CD4-positive, alpha-beta T cell treated with Interferon alpha-2 for 1 hour (primary cell): ENCODE results near the gene SMARCD3.

Experiments used
- DNase-seq, 2 donors: peaks; one replicate each; pipeline ENCODE4 v3.0.0-alpha.2; 2020 to 2022

Gene SMARCD3

DNA sequence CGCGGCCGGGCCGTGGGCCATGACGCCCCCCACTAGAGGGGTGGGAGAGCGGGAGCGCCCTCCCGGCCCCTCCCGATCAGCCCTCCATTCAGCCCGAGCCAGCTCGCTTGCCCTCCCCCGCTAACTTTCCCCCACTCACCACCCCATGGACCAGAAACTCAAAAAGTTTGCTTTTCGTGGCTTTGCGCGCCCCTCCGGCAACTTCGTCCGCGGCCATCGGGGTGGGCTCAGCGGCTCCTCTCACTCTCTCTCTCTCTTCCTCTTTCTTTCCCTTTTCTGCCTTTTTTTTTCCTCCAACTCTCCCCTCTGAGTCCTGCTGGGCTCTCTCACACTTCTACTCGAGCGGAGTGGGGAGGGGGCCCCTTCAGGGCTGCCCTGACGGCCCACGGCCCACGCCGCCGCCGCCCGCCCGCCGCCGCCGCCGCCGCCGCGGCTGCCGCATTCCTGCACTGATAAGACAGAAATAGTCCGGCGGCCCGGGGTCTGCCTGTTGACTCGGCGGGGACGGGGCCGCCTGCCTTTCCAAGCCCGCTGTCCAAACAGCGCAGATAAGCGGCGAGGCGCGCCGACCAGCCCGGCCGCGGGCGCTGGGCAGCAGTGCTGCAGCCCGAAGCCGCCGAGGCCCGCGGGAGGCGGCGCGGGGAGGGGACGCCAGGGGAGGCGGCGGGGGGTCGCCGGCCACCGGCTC lies at the start of gene SMARCD3:
SMARCD3 (minus strand) TSS at position 349 of the 688 bp plus-strand sequence; CDS start at position 217, 132 bp downstream.
- peak in 1 of 2 donors; percentile 43 for DNase-seq

DNA sequence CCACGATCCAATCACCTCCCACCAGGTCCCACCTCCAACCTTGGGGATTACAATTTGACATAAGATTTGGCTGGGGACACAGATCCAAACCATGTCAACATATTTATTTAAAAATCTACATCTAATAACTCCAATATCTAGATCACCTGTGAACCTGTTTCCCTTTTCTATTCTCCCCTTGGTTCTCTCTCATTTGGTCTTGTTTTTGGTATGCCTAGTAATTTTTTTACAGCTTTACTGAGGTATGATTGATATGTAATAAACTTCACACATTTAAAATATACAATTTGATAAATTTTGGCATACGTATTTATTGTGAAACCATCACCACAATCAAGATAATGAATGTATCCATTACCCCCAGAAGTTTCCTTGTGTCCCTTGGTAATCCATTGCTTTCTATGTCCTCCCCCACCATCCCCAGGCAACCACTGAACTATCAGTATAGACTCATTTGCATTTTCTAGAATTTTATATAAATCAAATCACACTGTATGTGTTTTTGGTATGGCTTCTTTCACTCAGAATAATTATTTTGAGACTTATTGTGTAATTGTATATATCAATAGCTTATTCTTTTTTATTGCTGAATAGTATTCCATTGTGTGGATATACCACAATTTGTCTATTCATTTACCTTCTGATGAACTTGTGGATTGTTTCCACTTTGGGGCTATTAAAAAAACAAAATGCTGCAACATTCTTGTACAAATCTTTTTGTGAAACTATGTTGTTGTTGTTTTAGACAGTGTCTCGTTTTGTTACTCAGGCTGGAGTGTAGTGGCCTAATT lies 47.9 kb upstream of the SMARCD3 start:
- no peak for DNase-seq

- no peak for DNase-seq
Measured at GRCh38 chr7:151292850-151293249, 44.4 kb upstream of the SMARCD3 start.

GRCh38 chr7:151291206-151291605 lies 42.7 kb upstream of the SMARCD3 start:
- DNase-seq: no peak

DNA sequence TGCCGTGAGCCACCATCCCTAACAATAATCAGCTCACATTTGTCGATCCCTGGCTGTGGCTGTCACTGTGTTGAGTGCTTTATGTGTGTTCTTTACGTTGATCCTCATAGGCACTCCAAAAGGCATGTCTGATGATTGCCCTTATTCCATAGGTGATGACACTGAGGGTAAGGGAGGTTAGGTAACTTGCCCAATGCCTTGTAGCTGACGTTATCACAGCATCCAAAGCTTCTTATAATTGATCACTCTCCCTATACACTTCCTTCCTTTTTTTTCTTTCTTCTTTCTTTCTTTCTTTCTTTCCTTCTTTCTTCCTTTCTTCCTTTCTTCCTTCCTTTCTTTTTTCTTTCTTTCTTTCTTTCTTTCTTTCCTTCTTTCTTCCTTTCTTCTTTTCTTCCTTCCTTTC lies 41.9 kb upstream of the SMARCD3 start:
- DNase-seq: no peak

GRCh38 chr7:151289891-151290290 lies 41.4 kb upstream of the SMARCD3 start:
- DNase-seq: no peak

- DNase-seq: no peak
Measured at GRCh38 chr7:151286148-151286547, 37.7 kb upstream of the SMARCD3 start.

- DNase-seq: no peak
Measured at GRCh38 chr7:151283302-151283701, 34.8 kb upstream of the SMARCD3 start.

DNA sequence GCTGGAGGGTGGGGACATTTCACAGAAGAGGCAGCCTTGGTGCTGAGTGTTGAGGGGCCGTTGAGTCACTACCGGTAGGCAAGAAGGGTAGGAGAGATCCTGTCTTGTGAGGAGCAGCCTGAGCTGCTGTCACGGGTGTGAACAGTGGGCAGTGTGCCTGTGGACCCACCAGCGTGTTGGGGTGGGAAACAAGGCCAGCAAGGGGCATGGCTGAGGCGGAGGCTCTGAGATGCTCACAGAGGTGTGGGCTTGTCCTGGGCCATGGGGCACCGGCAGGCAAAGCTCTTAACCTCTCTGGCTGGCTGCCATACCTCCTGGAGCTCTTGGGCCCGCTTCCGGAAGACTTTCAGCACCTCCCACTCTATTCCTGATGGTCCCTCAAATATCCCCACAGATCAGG lies 33.6 kb upstream of the SMARCD3 start:
- no peak for DNase-seq

- no peak for DNase-seq
Measured at GRCh38 chr7:151281686-151282085, 33.2 kb upstream of the SMARCD3 start.

GRCh38 chr7:151280388-151281019 lies 32.0 kb upstream of the SMARCD3 start:
- DNase-seq: no peak

DNA sequence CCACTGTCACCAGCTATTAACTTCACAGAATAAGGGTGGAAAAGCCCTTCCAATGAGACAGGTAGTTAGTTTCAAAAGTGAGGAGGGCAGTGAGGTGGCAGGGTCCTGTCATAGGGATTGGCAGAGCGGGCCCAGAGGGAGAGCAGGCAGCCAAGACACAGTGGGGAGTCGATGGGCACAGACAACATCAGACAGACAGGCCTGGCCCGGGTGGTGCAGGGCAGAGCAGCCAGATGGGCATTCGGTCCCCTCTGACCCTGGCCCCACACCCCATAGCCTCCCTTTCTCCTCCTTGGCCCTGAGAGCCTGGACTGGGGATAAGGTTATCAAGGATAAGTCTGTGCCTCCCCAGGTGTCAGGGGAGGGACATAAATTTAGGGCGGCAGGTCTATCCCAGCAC lies 31.4 kb upstream of the SMARCD3 start:
- DNase-seq: no peak

- DNase-seq: no peak
Measured at GRCh38 chr7:151278949-151279348, 30.5 kb upstream of the SMARCD3 start.

DNA sequence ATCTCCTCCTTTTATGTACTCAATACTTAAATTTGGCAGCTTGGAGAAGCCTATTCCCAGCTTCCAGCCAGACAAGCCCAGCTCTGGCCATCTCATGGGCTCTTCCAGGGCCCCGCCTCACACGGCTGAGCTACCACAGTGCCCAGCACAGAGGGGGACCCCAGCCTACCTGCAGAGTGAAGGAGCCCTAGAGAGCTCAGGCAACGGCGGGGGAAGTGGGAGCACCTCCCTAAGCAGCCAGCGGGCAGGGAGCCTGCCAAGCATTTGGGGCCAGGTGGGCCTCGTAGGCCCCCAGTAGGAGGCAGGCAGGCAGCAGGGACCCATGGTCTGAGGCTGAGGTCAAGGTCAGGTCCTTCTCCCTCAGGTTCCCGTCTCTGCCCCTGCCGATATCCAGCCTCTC lies 29.1 kb upstream of the SMARCD3 start:
- DNase-seq: no peak

GRCh38 chr7:151276666-151277590 lies 28.4 kb upstream of the SMARCD3 start:
- peak; percentile 47 to 65 for DNase-seq

GRCh38 chr7:151275813-151276577 lies 27.5 kb upstream of the SMARCD3 start:
- DNase-seq: peak in 1 of 2 donors; percentile 18

GRCh38 chr7:151274936-151275812 lies 26.7 kb upstream of the SMARCD3 start:
- no peak for DNase-seq

DNA sequence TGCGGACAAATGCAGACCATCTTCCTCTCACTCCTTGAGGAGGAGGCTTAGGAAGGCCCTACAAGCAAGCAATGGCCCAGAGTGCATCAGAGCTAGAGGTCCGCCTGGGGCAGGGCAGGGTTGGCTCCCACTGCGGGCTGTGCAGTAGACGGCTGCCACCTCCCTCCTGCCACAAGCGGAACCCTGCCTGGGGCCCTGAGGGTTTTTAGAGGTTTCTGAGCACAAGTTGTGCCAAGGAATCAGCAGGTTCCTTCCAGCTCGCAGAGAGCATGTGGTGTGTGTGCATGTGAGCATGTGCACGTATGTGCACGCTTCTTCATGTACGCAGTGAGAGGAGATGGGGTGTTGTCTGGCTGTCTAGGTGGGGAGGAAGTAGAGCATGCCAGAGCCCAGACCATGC lies 25.9 kb upstream of the SMARCD3 start:
- DNase-seq: no peak

GRCh38 chr7:151273651-151274390 lies 25.3 kb upstream of the SMARCD3 start:
- peak; percentile 10 to 33 for DNase-seq

DNA sequence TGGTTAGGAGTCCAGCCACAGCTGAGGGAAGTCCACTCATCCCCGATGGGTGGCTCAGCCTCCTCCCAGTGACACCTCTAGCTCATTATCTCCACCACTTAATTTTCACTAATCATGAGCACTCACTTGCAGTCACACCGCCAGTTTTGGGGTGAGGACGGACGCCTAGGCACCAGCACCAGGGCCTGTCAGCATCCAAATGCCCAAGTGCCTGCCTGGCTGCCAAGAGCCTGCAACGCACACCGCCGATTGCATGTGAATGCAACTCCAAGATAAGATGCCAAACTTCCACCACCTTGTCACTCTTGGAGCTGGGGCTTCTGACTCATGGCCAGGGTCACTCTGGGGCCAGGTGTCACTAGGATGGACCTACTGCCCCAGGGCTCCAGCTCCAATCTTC lies 24.4 kb upstream of the SMARCD3 start:
- no peak for DNase-seq
